NCI-H2196 treated with DMSO at 0.1 percent for 48 hours (cell line): Measurements from ENCODE around the gene TFCP2L1.

Source experiments
- DNase-seq: peaks from one replicate; lab custom pipeline; 2025; ENCODE audit not compliant: unreplicated experiment; lab: John Stamatoyannopoulos, UW

The TFCP2L1 gene

DNA sequence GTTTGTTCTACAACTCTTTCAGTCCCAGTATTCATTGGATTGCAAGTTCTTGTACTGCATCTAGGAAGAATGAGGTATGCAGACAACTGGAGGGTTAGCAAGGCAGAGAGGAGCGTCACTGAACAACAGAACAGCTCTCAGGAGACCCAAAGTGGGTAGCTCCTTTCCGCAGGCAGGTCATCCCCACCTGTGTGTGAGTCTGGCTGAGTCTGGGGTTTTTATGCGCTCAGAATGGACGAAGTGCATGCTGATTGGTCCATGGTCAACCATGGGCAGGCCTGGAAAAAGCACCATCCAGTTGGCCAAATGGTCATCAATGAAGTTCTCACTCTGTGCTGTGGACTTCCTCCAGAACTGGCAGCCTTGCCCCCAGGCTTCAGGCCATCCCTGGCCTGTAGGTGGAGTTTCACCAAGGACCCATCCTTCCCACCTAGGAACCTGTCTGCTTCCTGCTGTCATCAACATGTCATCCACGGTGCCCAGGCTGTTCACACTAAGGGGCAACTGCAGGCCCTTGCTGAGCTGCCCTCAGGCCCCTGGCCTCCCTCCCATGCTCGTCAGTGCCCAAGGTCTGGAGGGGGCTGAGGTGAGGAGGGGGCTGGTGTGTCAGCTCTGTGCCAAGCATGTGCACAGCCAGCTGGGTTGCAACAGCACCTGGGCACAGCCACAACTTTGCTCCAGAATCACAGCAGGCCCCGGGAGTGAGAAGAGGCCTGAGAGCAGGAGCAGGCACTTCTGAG lies 11.1 kb upstream of the TFCP2L1 start:
- DNase-seq, result no peak

DNA sequence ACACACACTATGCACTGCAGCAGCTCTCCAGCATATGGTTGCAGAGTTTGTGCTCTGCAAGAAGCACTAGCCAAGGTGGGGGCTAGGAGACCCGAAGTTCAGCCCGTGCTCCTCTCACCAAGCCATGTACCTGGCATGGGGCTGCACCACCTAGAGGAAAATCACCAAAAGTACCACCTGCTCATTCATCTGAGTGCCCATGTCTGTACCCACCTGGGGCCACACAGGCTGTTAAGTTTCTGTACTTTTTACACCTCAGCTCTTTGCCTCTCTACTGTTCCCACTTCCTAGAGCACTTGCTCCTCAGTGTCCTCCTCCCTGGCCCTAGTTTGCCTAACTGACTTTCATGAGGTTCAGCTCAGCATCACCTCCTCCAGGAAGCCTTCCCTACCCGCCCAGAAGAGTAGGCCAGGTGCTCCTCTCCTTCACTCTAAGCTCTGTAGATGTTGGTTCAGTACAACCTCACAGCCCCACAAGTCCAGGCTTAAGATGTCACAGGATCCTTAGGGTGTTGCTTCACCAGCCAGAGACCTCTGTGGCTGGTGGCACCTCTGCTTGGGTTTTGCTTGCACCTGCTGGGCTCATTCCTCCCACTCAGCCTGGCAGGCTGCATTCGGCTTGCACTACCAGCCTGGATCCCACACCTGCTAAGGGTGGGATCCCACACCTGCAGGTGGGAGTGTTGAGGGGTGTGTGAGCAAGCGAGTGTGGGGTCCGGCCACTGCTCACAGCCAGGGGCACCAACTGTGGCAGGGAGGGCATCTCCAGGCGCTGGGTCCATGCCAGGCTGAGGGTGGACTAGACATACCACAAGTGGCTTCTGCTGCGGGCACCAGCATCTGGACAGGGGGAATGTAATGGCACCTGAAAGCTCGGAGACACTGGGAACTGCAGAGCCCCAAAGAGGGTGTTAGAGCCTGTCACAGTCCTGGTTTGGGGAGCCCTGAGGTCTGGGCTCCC lies 10.2 kb upstream of the TFCP2L1 start:
- no peak for DNase-seq

DNA sequence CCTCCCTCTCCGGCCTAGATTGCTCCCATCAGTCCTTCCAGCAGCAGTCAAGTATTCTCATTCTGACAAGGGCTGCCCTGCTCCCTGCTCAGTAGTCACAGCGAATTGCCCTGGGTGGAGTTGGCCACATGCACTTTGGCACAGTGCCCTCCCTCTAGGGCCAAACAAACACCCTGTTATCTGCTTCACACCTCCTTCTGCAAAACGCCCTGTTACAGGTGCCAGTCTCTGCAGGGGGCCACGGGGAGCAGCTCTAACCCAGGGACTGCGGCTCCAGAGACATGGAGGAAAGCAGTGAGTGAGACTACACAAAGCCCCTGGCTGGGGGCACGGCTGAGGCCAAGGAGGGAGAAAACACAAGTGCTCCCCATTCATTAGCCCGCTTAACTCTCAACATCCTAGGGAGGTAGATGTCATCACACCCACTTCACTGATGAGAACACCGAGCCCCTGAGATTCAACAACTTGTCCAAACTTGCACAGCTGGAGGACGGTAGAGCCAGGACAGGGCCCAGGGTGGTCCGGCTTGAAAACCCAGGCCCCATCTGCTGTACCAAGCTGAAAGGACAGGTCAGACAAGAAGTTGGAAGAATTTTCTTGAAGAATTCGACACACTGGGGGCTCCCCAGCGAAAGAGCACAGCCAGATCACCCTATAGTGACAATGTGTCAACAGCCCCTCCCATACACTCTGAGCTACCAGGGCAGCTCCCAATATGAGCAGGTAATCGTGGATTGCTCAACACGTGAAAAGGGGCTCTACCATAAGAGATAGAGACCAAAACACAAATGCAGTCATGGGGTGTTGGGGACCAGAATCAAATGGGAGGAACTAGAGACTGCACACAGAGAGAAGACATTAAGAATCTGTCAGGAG lies 8.7 kb upstream of the TFCP2L1 start:
- DNase-seq, result peak; percentile 70

- no peak for DNase-seq
These were observed 6.2 kb upstream of the TFCP2L1 start for GRCh38 chr2:121291251-121291580.

GRCh38 chr2:121289271-121289670 lies 4.3 kb upstream of the TFCP2L1 start:
- DNase-seq, result no peak

DNA sequence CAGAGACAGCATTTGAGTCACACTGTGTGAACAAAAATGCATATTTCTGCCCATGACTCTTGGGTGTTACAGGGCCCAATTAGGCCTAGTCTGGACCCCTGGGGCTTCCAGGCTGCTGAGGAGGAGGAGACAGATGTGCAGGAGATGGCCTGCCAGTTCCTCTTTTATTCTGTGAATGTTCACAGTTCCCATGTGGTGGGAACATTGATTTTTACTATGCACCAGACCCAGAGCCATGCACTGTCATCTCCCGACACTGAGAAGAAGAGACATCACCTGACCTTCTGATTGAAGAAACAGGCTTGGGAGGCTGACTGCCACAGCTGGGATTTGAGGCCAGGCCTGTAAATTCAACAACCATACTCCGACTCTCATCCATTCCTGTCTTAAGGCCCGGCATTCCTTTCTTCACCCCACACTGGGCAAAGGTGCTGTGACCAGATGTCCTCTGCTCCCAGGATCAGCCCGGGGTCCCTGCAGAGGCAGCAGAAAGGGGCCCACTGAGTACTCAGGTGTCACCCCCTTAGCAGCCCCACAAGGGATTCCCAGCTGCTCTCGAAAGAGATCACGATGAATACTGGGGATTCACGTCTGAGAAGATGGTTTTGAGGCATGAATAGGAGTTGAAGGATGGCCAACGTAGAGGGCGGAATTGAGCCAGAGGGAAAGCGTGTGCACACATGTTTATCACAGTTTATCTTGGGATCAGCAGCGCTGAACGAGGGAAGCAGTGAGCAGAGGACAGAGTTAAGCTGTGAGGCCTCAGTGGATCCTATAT lies 3.6 kb upstream of the TFCP2L1 start:
- no peak for DNase-seq

GRCh38 chr2:121287956-121288355 lies 3.0 kb upstream of the TFCP2L1 start:
- no peak for DNase-seq

GRCh38 chr2:121287146-121287798 lies 2.3 kb upstream of the TFCP2L1 start:
- DNase-seq, result no peak

DNA sequence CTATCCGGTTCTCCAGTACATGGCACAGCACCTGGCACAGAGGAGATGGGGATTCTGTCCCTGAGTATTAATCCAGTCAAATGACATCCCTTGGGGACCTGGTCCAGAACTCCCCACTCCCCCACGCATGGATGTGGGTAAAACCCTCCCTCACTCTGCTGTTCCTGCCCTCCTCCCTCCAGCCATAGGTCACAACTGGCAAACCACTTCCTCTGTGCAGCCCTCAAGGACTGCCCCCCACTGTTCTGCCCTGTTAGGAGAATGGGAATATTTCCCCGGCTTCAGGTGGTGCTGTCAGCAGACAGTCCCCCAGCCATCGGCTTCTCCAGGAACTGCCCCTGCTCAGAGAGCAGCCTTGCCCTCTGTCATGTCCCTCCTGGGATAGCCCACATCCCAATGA lies 1.5 kb upstream of the TFCP2L1 start:
- DNase-seq, result no peak

GRCh38 chr2:121285926-121286325 lies 924 bp upstream of the TFCP2L1 start:
- DNase-seq, result no peak

- DNase-seq, result no peak
These were observed 1.1 kb downstream of the TFCP2L1 start for GRCh38 chr2:121283670-121284462.

DNA sequence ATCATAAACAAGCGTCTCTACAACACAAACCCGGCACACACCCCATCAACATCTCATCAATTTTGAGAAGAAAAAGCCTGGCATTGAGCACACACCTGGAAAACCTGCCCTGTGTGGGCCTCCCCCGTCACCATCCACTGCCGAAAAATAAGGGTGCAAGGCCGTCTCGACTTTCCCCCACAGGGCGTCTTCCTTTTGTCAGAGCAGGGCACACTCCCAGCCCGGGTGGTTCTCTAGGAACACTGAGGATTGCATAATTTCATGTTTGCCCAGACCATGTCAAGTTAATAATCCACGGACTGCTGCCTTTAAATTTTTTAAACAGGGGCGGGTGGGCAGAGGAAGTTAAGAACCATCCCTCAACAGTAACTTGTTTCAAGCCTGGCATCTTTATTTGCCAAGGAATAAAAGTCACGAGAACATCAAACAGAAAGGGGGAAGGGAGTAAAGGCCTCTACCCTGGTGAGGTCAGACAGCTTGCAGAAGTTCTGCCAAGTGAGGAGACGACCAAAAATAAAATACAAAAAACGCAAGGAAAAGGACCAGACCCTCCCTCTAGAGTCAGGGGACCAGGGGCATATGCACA lies 2.1 kb downstream of the TFCP2L1 start:
- DNase-seq, result no peak

DNA sequence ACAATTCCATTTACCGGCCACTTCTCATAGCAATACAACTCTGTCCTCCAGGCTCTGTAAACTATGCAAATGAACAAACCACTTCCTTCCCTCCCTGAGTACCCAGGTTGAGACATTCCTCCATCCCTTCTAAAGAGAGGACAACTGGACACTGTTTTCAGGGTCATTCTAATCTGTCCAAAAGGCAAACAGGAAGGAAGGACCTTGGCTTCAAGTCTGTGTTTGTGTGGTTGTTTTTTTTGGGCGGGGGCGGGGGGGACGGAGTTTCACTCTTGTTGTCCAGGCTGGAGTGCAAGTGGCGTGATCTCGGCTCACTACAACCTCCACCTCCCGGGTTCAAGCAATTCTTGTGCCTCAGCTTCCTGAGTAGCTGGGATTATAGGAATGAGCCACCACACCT lies 3.3 kb downstream of the TFCP2L1 start:
- DNase-seq, result no peak

GRCh38 chr2:121281107-121281506 lies 3.9 kb downstream of the TFCP2L1 start:
- DNase-seq, result no peak

DNA sequence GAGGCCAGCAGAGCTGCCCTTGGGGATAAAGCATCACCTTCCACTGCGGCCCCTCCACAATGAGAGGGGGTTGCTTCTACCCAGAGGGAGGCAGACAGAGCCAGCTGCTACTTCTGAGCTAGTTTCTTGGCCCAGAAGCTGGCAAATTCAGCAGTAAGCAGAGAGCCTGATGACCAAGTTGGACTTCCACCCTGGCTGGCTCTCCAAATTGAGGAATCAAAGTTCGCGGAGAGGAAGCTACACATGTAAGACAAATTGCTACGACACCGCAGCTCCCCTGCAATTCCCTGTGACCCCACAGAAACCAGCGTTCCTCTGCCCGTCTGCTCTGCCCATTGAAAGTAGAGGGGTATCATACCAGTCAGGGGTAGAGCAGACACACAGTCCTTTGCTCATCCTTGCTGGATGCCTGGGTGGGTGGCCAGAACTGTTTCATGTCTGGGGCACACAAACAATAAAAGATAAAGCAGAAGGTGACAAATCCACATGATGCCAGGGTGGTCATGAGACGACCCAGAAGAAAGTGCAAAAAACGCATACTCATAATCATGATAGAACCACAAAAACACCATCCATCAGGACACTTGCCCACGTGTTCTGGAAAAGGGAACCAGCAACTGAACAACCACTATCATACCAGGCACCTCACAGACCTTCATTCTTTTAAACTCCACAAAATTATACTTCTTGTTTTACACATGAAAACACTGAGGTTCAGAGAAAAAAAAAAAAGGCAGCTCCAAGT lies 5.4 kb downstream of the TFCP2L1 start:
- no peak for DNase-seq

DNA sequence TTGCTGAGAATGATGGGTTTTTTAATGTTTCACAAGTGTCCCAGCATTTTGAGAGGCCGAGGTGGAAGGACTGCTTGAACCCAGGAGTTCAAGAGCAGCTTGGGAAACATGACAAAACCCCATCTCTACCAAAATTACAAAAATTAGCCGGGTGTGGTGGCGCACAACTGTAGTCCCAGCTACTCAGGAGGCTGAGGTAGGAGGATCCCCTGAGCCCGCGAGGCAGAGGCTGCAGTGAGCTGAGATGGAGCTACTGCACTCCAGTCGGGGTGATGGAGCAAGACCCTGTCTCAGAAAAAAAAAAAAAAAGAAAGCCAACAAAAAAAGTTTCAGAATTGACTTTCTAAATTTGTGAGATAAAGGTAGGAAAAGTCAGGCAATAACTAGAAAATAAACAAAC lies 8.7 kb downstream of the TFCP2L1 start:
- no peak for DNase-seq

DNA sequence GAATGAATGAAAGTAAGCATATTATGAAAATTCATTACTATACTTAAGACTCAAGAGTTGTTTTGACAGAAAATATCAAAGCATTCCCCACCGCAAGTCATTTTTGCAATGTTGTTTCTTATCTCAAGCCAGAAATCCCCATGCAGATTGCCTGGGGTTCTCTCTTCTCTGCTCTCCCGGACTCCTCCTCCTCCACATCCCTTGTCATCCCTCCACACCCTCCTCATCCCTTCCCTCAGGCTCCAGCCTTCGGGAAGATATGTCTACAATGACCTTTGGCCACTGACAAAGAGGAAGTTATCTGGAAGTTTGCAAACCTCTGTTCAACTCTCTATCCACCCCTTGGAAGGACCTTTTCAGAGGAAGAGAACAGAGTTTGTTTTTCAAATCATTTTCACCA lies 11.9 kb downstream of the TFCP2L1 start:
- DNase-seq, result no peak

DNA sequence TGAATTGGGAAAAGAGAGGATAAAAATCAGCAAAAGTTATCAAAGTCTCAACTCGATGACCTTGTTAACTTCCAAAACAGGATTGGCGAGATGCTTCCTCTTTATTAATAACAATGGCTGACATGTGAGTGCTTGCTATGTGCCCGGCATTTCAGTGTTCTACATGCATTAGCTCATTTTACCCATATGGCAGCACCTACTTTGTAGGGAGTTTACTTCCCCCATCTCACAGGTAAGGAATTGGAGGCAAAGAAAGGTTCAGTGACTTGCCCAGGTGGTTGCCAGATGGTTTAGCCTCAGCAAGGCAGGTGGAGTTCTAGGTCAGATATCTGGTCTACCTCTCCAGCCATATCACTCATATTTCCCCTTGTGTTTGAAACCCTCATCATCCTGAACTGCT lies 12.4 kb downstream of the TFCP2L1 start:
- DNase-seq, result no peak
